GM23338 (cell line): ENCODE data around the gene SLC8A1. TPM values are rescaled to one million over a fixed set of nuclear protein-coding genes. Genes with fewer than 3 reads are reported as not detected.

Source experiments
- ATAC-seq: fragments of 200-7000 bp; cut with Tn5 transposase; 3 replicates; pipeline ENCODE4 v1.9.1; 2020
- DNase-seq: peaks from one replicate; pipeline ENCODE4 v3.0.0-alpha.2; 2015; ENCODE audit warnings: low spot score
- H2AFZ ChIP-seq: fragments of 200-600 bp; sonication (generic); 2 replicates; pipeline ENCODE4 v1.8.0; 2016; ENCODE audit warnings: antibody characterized with exemption, mild to moderate bottlenecking, moderate library complexity
- H3F3A ChIP-seq: fragments of 200-600 bp; sonication (generic); replicated peaks from 2 replicates; pipeline ENCODE4 v1.8.0; 2017; ENCODE audit warnings: antibody characterized with exemption, mixed run types, low read depth
- H3K27ac ChIP-seq: fragments of 200-600 bp; sonication (generic); 2 replicates; pipeline ENCODE4 v1.6.1; 2016; ENCODE audit warnings: low read depth
- H3K27me3 ChIP-seq: fragments of 200-600 bp; sonication (generic); 2 replicates; pipeline ENCODE4 v1.8.0; 2016; ENCODE audit warnings: mild to moderate bottlenecking, mixed run types, moderate library complexity; ENCODE audit not compliant: insufficient read depth
- H3K36me3 ChIP-seq: fragments of 200-600 bp; sonication (generic); 2 replicates; pipeline ENCODE4 v1.8.0; 2016; ENCODE audit warnings: mild to moderate bottlenecking; ENCODE audit not compliant: insufficient read depth
- H3K4me1 ChIP-seq: fragments of 200-600 bp; sonication (generic); 2 replicates; pipeline ENCODE4 v1.8.0; 2016; ENCODE audit warnings: mild to moderate bottlenecking, moderate library complexity; ENCODE audit not compliant: insufficient read depth
- H3K4me2 ChIP-seq: fragments of 200-600 bp; sonication (generic); 2 replicates; pipeline ENCODE4 v1.7.1; 2017; ENCODE audit warnings: mixed run types
- H3K4me3 ChIP-seq: fragments of 200-600 bp; sonication (generic); 2 replicates; pipeline ENCODE4 v1.6.1; 2016; ENCODE audit warnings: mixed run types
- H3K79me2 ChIP-seq: fragments of 200-600 bp; sonication (generic); replicated peaks from 2 replicates; pipeline ENCODE4 v1.8.0; 2017; ENCODE audit warnings: mild to moderate bottlenecking; ENCODE audit not compliant: insufficient read depth
- H3K9me2 ChIP-seq: fragments of 200-600 bp; sonication (generic); 2 replicates; pipeline ENCODE4 v1.8.0; 2017; ENCODE audit not compliant: insufficient read depth
- H4K20me1 ChIP-seq: fragments of 200-600 bp; sonication (generic); replicated peaks from 2 replicates; pipeline ENCODE4 v1.8.0; 2017; ENCODE audit warnings: mild to moderate bottlenecking; ENCODE audit not compliant: insufficient read depth
- H3K27ac Mint-ChIP-seq: 2 replicates; pipeline ENCODE4 v1.8.0; 2020; ENCODE audit warnings: inconsistent platforms, mild to moderate bottlenecking, moderate library complexity, mixed read lengths
- H3K27me3 Mint-ChIP-seq: 3 replicates; pipeline ENCODE4 v1.8.0; 2022; ENCODE audit warnings: low read depth, mild to moderate bottlenecking, moderate library complexity, mixed read lengths, inconsistent platforms; ENCODE audit not compliant: insufficient read depth, poor library complexity
- H3K36me3 Mint-ChIP-seq: 3 replicates; pipeline ENCODE4 v1.8.0; 2021; ENCODE audit warnings: low read depth, mild to moderate bottlenecking, inconsistent platforms, moderate library complexity, mixed read lengths
- H3K4me1 Mint-ChIP-seq: 3 replicates; pipeline ENCODE4 v1.8.0; 2020; ENCODE audit warnings: mild to moderate bottlenecking, inconsistent platforms, mixed read lengths
- H3K4me3 Mint-ChIP-seq: 3 replicates; pipeline ENCODE4 v1.8.0; 2021; ENCODE audit warnings: moderate library complexity, mild to moderate bottlenecking, inconsistent platforms, mixed read lengths
- H3K9me3 Mint-ChIP-seq: 3 replicates; pipeline ENCODE4 v1.8.0; 2020; ENCODE audit warnings: moderate library complexity, mild to moderate bottlenecking, inconsistent platforms, mixed read lengths
- CREB1 ChIP-seq: fragments of 250-450 bp; sonication (Bioruptor Pico); IDR thresholded peaks from 2 replicates; pipeline ENCODE4 v1.5.0; 2020; ENCODE audit warnings: low read depth, mild to moderate bottlenecking, moderate library complexity
- JUNB ChIP-seq: IDR thresholded peaks from one replicate; pipeline ENCODE4 v1.6.1; 2016; ENCODE audit warnings: antibody characterized with exemption; ENCODE audit not compliant: unreplicated experiment
- POLR2AphosphoS5 ChIP-seq: IDR thresholded peaks from 2 replicates; pipeline ENCODE4 v1.6.1; 2016; ENCODE audit warnings: antibody characterized with exemption, low read depth
- STAT1 ChIP-seq: IDR thresholded peaks from one replicate; pipeline ENCODE4 v1.6.1; 2016; ENCODE audit warnings: antibody characterized with exemption; ENCODE audit not compliant: unreplicated experiment
- ZNF331 ChIP-seq: fragments of 250-450 bp; sonication (Bioruptor Pico); IDR thresholded peaks from 2 replicates; pipeline ENCODE4 v1.5.0; 2020; ENCODE audit warnings: low read depth, mild to moderate bottlenecking, moderate library complexity
- polyA plus RNA-seq: library from polyadenylated mRNA; unstranded; fragments of >200 nt; fragmentation: Nextera tagmentation; extraction: Ambion mirVana; gene quantifications from 2 replicates; pipeline ENCODE4 v1.2.1, GENCODE V29; 2016
- total RNA-seq: library from RNA; depleted of rRNA; stranded (reverse); fragments of >200 nt; shearing (Covaris generic); gene quantifications from 2 replicates; pipeline ENCODE4 v1.2.3, GENCODE V29; 2014
- TF ChIP-seq, protein P1 (sequence below): fragments of 250-450 bp; sonication (Bioruptor Pico); IDR thresholded peaks from 2 replicates; pipeline ENCODE4 v1.5.0; 2020; ENCODE audit warnings: mild to moderate bottlenecking, moderate library complexity
- TF ChIP-seq, protein P2 (sequence below): IDR thresholded peaks from one replicate; pipeline ENCODE4 v1.6.1; 2018; ENCODE audit warnings: antibody characterized with exemption; ENCODE audit not compliant: unreplicated experiment
- TF ChIP-seq, protein P3 (sequence below), 2 experiments: fragments of 200-600 bp in 1 of 2; sonication (generic) in 1 of 2; conservative IDR thresholded peaks; 2 replicates each; pipeline versions ENCODE4 v1.5.1 to v1.6.1; 2016 to 2017; ENCODE audit warnings: antibody characterized with exemption in 2 of 2, low read depth in 2 of 2, mild to moderate bottlenecking in 2 of 2, moderate library complexity in 1 of 2

Gene SLC8A1
- total and polyA plus RNA-seq, 2 experiments from 2014 or later, result 2.5 to 3.3 TPM

DNA sequence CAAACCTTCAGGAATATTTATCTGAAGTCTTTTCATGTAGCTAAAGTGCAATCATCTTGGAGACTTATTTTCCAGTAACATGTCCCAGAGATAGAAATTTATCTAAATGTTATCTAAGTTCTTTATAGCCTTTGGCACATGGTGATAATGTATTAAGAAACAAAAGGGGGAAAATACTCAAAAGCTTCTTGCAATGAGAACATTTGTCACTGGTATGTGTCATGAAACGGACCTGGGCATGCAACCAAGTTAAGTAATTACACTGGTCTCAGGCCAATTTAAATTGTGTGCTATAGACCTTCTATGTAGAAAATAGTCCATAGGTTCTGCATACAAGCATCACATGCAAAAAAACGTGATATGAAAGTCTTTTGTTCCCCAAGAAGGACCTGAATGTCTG lies 136.2 kb downstream of the SLC8A1 start:
- ATAC-seq, result no peak

DNA sequence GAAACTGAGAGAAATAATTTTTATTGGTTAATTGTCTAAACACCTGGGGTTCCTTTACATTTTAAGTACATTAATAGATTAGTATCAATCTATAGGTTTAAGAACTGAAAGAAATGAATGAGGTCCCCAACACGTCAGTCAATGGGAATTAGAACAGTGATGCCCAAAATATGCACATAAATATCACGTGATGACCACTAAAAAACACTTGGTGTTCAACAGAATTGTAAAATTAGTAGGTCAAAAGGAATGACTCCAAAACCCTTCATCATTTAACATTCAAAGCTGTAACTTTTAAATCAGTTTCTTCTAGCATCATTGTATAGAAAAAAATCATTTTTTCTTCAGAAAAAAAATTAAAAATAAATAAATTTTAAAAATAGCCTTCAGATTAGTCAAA lies 140.9 kb downstream of the SLC8A1 start:
- DNase-seq (no peak), ATAC-seq (no peak)
- Mint-ChIP-seq H3K4me3 (no peak overlapping the region), H3K27ac (no peak overlapping the region), H3K4me1 (no peaks in the 10 kb centered on the region), H3K36me3 (peaks cover 5% of the 10 kb centered on the region; the same call in 2 of the 3 replicates), H3K9me3 (peaks cover 13% of the 10 kb centered on the region; the same call in 2 of the 3 replicates), H3K27me3 (peaks cover under 1% of the 10 kb centered on the region)
- Histone ChIP-seq H3K4me1 (no peaks in the 10 kb centered on the region), H4K20me1 (no peaks in the 10 kb centered on the region; the same call in 1 of the 2 replicates), H3K27ac (no peak overlapping the region), H3F3A (no peaks in the 10 kb centered on the region), H3K4me2 (no peak overlapping the region), H2AFZ (no peak overlapping the region), H3K36me3 (no peaks in the 10 kb centered on the region), H3K4me3 (no peak overlapping the region), H3K9me2 (0 out of 2 replicates have a peak, but pooled peaks cover 4% of the 10 kb centered on the region), H3K27me3 (no peaks in the 10 kb centered on the region), H3K79me2 (no peaks in the 10 kb centered on the region)
- TF ChIP-seq CREB1 (CRISPR knock-in tag), result no peak
- TF ChIP-seq STAT1, result no peak
- TF ChIP-seq, protein P1, sequence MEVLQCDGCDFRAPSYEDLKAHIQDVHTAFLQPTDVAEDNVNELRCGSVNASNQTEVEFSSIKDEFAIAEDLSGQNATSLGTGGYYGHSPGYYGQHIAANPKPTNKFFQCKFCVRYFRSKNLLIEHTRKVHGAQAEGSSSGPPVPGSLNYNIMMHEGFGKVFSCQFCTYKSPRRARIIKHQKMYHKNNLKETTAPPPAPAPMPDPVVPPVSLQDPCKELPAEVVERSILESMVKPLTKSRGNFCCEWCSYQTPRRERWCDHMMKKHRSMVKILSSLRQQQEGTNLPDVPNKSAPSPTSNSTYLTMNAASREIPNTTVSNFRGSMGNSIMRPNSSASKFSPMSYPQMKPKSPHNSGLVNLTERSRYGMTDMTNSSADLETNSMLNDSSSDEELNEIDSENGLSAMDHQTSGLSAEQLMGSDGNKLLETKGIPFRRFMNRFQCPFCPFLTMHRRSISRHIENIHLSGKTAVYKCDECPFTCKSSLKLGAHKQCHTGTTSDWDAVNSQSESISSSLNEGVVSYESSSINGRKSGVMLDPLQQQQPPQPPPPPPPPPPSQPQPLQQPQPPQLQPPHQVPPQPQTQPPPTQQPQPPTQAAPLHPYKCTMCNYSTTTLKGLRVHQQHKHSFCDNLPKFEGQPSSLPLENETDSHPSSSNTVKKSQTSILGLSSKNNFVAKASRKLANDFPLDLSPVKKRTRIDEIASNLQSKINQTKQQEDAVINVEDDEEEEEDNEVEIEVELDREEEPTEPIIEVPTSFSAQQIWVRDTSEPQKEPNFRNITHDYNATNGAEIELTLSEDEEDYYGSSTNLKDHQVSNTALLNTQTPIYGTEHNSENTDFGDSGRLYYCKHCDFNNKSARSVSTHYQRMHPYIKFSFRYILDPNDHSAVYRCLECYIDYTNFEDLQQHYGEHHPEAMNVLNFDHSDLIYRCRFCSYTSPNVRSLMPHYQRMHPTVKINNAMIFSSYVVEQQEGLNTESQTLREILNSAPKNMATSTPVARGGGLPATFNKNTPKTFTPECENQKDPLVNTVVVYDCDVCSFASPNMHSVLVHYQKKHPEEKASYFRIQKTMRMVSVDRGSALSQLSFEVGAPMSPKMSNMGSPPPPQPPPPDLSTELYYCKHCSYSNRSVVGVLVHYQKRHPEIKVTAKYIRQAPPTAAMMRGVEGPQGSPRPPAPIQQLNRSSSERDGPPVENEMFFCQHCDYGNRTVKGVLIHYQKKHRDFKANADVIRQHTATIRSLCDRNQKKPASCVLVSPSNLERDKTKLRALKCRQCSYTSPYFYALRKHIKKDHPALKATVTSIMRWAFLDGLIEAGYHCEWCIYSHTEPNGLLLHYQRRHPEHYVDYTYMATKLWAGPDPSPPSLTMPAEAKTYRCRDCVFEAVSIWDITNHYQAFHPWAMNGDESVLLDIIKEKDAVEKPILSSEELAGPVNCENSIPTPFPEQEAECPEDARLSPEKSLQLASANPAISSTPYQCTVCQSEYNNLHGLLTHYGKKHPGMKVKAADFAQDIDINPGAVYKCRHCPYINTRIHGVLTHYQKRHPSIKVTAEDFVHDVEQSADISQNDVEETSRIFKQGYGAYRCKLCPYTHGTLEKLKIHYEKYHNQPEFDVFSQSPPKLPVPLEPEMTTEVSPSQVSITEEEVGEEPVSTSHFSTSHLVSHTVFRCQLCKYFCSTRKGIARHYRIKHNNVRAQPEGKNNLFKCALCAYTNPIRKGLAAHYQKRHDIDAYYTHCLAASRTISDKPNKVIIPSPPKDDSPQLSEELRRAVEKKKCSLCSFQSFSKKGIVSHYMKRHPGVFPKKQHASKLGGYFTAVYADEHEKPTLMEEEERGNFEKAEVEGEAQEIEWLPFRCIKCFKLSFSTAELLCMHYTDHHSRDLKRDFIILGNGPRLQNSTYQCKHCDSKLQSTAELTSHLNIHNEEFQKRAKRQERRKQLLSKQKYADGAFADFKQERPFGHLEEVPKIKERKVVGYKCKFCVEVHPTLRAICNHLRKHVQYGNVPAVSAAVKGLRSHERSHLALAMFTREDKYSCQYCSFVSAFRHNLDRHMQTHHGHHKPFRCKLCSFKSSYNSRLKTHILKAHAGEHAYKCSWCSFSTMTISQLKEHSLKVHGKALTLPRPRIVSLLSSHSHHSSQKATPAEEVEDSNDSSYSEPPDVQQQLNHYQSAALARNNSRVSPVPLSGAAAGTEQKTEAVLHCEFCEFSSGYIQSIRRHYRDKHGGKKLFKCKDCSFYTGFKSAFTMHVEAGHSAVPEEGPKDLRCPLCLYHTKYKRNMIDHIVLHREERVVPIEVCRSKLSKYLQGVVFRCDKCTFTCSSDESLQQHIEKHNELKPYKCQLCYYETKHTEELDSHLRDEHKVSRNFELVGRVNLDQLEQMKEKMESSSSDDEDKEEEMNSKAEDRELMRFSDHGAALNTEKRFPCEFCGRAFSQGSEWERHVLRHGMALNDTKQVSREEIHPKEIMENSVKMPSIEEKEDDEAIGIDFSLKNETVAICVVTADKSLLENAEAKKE (CRISPR knock-in tag), result no peak
- no peak for TF ChIP-seq JUNB

More for the DNA sequence above, 136.2 kb downstream of the SLC8A1 start:
- peaks cover 10% of the 10 kb centered on the region; the same call in 2 of the 3 replicates for H3K4me1 Mint-ChIP-seq
- no peaks in the 10 kb centered on the region for H3K36me3 ChIP-seq
- no peak overlapping the region for H3K4me3 ChIP-seq
- H3K4me2 ChIP-seq, result no peak overlapping the region
- no peaks in the 10 kb centered on the region for H4K20me1 ChIP-seq
- H3K4me3 Mint-ChIP-seq, result no peak overlapping the region
- peaks cover 5% of the 10 kb centered on the region; the same call in 2 of the 3 replicates for H3K36me3 Mint-ChIP-seq
- TF ChIP-seq CREB1 (CRISPR knock-in tag) (no peak), ZNF331 (CRISPR knock-in tag) (no peak), JUNB (no peak), POLR2AphosphoS5 (no peak)
- TF ChIP-seq, protein P2, sequence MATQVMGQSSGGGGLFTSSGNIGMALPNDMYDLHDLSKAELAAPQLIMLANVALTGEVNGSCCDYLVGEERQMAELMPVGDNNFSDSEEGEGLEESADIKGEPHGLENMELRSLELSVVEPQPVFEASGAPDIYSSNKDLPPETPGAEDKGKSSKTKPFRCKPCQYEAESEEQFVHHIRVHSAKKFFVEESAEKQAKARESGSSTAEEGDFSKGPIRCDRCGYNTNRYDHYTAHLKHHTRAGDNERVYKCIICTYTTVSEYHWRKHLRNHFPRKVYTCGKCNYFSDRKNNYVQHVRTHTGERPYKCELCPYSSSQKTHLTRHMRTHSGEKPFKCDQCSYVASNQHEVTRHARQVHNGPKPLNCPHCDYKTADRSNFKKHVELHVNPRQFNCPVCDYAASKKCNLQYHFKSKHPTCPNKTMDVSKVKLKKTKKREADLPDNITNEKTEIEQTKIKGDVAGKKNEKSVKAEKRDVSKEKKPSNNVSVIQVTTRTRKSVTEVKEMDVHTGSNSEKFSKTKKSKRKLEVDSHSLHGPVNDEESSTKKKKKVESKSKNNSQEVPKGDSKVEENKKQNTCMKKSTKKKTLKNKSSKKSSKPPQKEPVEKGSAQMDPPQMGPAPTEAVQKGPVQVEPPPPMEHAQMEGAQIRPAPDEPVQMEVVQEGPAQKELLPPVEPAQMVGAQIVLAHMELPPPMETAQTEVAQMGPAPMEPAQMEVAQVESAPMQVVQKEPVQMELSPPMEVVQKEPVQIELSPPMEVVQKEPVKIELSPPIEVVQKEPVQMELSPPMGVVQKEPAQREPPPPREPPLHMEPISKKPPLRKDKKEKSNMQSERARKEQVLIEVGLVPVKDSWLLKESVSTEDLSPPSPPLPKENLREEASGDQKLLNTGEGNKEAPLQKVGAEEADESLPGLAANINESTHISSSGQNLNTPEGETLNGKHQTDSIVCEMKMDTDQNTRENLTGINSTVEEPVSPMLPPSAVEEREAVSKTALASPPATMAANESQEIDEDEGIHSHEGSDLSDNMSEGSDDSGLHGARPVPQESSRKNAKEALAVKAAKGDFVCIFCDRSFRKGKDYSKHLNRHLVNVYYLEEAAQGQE, result no peak
- TF ChIP-seq, protein P3, sequence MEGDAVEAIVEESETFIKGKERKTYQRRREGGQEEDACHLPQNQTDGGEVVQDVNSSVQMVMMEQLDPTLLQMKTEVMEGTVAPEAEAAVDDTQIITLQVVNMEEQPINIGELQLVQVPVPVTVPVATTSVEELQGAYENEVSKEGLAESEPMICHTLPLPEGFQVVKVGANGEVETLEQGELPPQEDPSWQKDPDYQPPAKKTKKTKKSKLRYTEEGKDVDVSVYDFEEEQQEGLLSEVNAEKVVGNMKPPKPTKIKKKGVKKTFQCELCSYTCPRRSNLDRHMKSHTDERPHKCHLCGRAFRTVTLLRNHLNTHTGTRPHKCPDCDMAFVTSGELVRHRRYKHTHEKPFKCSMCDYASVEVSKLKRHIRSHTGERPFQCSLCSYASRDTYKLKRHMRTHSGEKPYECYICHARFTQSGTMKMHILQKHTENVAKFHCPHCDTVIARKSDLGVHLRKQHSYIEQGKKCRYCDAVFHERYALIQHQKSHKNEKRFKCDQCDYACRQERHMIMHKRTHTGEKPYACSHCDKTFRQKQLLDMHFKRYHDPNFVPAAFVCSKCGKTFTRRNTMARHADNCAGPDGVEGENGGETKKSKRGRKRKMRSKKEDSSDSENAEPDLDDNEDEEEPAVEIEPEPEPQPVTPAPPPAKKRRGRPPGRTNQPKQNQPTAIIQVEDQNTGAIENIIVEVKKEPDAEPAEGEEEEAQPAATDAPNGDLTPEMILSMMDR (conservative IDR thresholded peaks at IDR 0.05; ENCODE audit: low read depth in 2 of 2), result no peak
- H3K9me3 Mint-ChIP-seq, result peaks cover 13% of the 10 kb centered on the region; the same call in 2 of the 3 replicates
- H3K4me1 ChIP-seq, result no peaks in the 10 kb centered on the region
- no peak overlapping the region for H3K27ac Mint-ChIP-seq
- DNase-seq, result no peak
- no peaks in the 10 kb centered on the region for H3K27me3 Mint-ChIP-seq
- no peaks in the 10 kb centered on the region for H3K9me2 ChIP-seq
- no peak overlapping the region for H2AFZ ChIP-seq
- H3K27ac ChIP-seq, result no peak overlapping the region
- H3F3A ChIP-seq, result no peaks in the 10 kb centered on the region
- H3K79me2 ChIP-seq, result no peaks in the 10 kb centered on the region
- H3K27me3 ChIP-seq, result no peaks in the 10 kb centered on the region
